Chondrocyte (in vitro differentiated cells): Measurements from ENCODE around the gene HOXA2. TPM values are rescaled to one million over a fixed set of nuclear protein-coding genes. Genes with fewer than 3 reads are reported as not detected.

Source experiments
- DNase-seq: peaks from one replicate; pipeline ENCODE4 v3.0.0; 2021; ENCODE audit warnings: mixed read lengths, low spot score
- H3K27ac Mint-ChIP-seq: one replicate; pipeline ENCODE4 v1.8.0; 2021; ENCODE audit warnings: mild to moderate bottlenecking, moderate library complexity, mixed read lengths; ENCODE audit not compliant: unreplicated experiment
- H3K27me3 Mint-ChIP-seq: 2 replicates; pipeline ENCODE4 v1.8.0; 2021; ENCODE audit warnings: low read depth, mixed read lengths
- H3K36me3 Mint-ChIP-seq: 2 replicates; pipeline ENCODE4 v1.8.0; 2021; ENCODE audit warnings: low read depth, mixed read lengths
- H3K4me1 Mint-ChIP-seq: 2 replicates; pipeline ENCODE4 v1.8.0; 2021; ENCODE audit warnings: low read depth, mild to moderate bottlenecking, mixed read lengths
- H3K4me3 Mint-ChIP-seq: one replicate; pipeline ENCODE4 v1.8.0; 2021; ENCODE audit warnings: mild to moderate bottlenecking, moderate library complexity, mixed read lengths; ENCODE audit not compliant: unreplicated experiment
- H3K9me3 Mint-ChIP-seq: 2 replicates; pipeline ENCODE4 v1.8.0; 2021; ENCODE audit warnings: low read depth, mixed read lengths
- CTCF ChIP-seq: fragments of 200-600 bp; sonication (generic); IDR thresholded peaks from 2 replicates; pipeline ENCODE4 v1.5.0; 2021; ENCODE audit warnings: antibody characterized with exemption, mild to moderate bottlenecking, moderate library complexity
- total RNA-seq: library from RNA; stranded (reverse); gene quantifications from 3 replicates; pipeline ENCODE4 v1.2.1, GENCODE V29; 2021

Gene HOXA2
- total RNA-seq, 1 donor from 2014 or later: 10.2 TPM

DNA sequence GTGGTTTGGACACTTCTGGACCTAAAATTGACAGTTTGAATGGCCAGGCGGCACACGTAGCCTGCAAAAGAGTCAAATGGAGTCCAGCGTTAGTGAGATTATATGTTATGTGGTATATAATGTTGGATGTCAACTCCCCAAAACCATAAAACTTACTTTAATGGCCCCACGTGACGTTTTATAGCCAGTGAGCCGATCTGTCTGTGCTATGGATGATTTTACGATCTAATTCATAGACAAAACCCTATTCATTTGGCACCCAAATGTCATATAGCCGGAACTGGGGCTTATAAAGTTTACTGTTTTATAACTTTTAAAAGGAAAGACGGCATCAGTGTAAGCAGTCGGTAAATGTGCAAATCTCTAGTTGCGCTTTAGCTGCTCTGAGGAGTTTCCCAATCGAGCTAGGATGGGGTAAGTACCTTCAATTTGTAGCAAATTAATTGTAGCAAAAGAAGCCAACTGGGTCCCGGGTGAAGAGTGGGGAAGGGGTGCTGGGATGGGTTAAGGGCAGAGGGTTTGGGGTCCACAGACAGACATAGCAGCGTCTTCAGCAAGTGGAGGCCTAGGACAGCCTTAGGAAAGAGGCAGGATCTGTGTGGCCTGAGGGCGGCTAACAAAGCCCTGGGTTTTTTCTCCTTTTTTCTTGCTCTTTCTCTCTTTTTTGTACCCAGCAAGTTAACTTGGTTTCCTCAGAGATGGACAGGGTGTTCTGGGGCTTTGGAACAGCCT lies 37.8 kb upstream of the HOXA2 start:
- peaks cover 10% of the 10 kb centered on the region for H3K4me1 Mint-ChIP-seq
- H3K9me3 Mint-ChIP-seq: no peaks in the 10 kb centered on the region
- H3K36me3 Mint-ChIP-seq: peaks cover 1% of the 10 kb centered on the region
- TF ChIP-seq CTCF: no peak
- no peak overlapping the region for H3K4me3 Mint-ChIP-seq
- H3K27ac Mint-ChIP-seq: no peak overlapping the region
- no peak for DNase-seq
- peaks cover 86% of the 10 kb centered on the region for H3K27me3 Mint-ChIP-seq

DNA sequence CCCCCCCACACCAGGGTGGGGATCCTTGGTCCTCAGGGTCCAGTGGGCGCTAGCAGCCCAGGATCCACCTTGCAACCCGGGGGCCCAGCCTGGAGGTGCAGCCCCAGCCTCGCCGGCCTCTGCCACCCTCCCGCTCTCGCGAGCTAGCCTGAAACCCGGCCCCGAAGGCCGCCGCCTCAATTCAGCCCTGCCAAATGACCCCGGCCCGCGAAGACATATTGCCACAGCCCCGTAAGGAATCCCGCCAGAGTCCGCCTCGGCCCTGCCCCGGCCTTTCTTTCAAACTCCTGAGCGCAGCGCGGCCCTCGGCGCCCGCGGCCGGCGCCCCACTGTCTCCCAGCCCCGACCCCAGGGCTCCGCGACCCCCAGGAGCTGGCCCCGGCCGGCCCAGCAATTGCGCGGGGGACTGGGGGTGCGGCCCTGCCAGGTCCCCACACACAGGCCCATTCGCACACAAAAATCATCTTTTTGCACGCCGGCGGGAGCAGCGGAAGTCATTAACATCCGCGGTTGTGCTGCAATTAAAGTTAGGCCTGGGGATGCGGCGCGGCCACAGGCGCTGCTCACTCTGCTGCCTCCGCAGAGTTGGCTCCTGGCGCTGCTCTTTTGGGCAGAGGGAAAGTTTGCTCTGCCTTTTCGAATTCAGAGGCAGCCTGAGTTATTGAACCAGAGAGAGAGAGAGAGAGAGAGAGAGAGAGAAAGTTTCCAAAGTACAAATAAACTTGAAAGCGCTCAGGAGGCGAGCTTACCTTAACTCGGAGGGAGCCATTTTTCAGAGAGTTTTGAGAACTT lies 37.0 kb upstream of the HOXA2 start:
- peaks cover 88% of the 10 kb centered on the region for H3K27me3 Mint-ChIP-seq
- H3K9me3 Mint-ChIP-seq: no peaks in the 10 kb centered on the region
- H3K27ac Mint-ChIP-seq: no peak overlapping the region
- DNase-seq: no peak
- no peak for TF ChIP-seq CTCF
- peaks cover 10% of the 10 kb centered on the region for H3K4me1 Mint-ChIP-seq
- H3K4me3 Mint-ChIP-seq: no peak overlapping the region
- peaks cover 1% of the 10 kb centered on the region for H3K36me3 Mint-ChIP-seq

DNA sequence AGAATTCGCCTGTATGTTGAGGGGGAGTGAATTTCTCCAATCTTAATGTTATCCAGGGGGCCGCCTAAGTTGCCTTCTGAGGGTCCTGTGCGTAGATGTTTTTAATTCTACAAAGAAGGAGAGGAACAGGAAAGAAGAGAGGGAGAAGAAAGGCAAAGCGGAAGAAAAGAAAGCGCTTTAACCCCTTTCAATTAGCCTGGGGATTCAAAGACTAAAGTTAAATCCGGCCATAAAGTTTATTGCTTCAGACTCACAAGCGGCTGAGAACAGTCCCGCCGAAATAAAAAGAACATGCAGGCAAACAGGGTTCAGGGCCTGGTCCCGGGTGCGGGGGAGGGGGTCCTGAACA lies 36.5 kb upstream of the HOXA2 start:
- no peak for TF ChIP-seq CTCF
- Mint-ChIP-seq H3K4me3 (no peak overlapping the region), H3K4me1 (peaks cover 10% of the 10 kb centered on the region), H3K9me3 (no peaks in the 10 kb centered on the region), H3K27me3 (peaks cover 88% of the 10 kb centered on the region), H3K27ac (no peak overlapping the region), H3K36me3 (peaks cover 1% of the 10 kb centered on the region)
- DNase-seq: no peak

GRCh38 chr7:27138472-27138871 lies 36.0 kb upstream of the HOXA2 start:
- Mint-ChIP-seq H3K27ac (no peak overlapping the region), H3K27me3 (peaks cover 89% of the 10 kb centered on the region), H3K4me1 (peaks cover 8% of the 10 kb centered on the region), H3K4me3 (no peak overlapping the region), H3K9me3 (no peaks in the 10 kb centered on the region), H3K36me3 (peaks cover 1% of the 10 kb centered on the region)
- no peak for DNase-seq
- no peak for TF ChIP-seq CTCF

DNA sequence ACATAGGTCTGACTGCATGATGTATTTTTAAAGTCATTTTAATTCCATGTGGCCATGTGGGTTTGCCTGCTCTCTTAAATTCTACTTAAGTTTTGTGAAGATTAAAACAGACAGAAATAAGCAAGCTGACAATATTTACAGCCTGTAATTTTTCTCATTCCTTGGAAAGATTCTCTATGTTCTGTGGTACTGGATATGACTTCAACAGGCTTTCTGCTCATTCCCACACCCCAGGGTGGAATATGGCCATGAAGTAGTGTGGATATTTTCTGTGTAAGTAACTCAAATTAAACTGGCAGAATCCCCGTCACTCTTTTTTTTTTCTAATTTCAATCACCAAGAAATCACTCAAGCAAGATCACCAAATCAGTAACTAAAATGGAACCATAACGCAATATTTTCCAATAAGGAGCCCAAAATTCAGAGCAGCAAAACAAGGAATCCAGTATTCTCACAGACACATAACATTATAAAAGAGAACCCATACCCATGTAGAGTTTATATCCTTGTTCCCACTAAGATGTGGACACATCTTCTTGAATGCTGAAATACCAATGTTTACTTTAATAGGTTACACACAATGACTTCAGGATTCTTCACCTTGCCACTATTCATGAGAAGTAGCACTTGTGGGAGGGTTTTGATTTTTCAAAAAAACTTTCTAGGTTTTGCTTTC lies 35.3 kb upstream of the HOXA2 start:
- no peak overlapping the region for H3K27ac Mint-ChIP-seq
- no peak for DNase-seq
- H3K4me3 Mint-ChIP-seq: no peak overlapping the region
- H3K9me3 Mint-ChIP-seq: no peaks in the 10 kb centered on the region
- TF ChIP-seq CTCF: no peak
- peaks cover 1% of the 10 kb centered on the region for H3K36me3 Mint-ChIP-seq
- peaks cover 5% of the 10 kb centered on the region for H3K4me1 Mint-ChIP-seq
- H3K27me3 Mint-ChIP-seq: peaks cover 92% of the 10 kb centered on the region
